ENCODE measurements around the gene NIT2. TPM values are rescaled to one million over a fixed set of nuclear protein-coding genes. Genes with fewer than 3 reads are reported as not detected.

Gene NIT2
- total and polyA plus RNA-seq, 10 of the 15 experiments (the other 5 are each of a cell fraction or from before 2014, with no cell fraction given): 49.3 to 215 (median 76.4) TPM

- ChIA-PET POLR2A (interaction anchor here (1.4 kb wide), 1 partner anchor 18 kb away, joined by 3 read pairs; no protein-coding TSS in a partner anchor), CTCF (interaction anchor here (1.0 to 4.5 kb wide), 4 partner anchors 14 to 258 kb away, joined by 3 to 21 read pairs (median 4); partner anchors contain the start of gene TBC1D23), SMC1A (ENCODE audit: uncharacterized antibody, unreplicated experiment) (interaction anchor here (0.6 to 5.1 kb wide), 5 partner anchors 9 to 259 kb away, joined by 3 to 26 read pairs (median 3); no protein-coding TSS in a partner anchor), RAD21 (ENCODE audit: unreplicated experiment) (interaction anchor here (1.8 kb wide), 1 partner anchor 15 kb away, joined by 4 read pairs; no protein-coding TSS in a partner anchor)
- H3K4me1 ChIP-seq (ENCODE audit: control insufficient read depth, insufficient read depth, low read length): peaks cover 8% of the 10 kb centered on the region
- TF ChIP-seq HSF1 (IDR thresholded peaks at IDR 0.05; ENCODE audit: low read depth, low read length) (no peak), SKIL (IDR thresholded peaks at IDR 0.05; ENCODE audit: low read depth, poor library complexity, severe bottlenecking) (no peak), ETV6 (conservative IDR thresholded peaks at IDR 0.05 in 1 of 2, IDR thresholded peaks at IDR 0.05 in 1 of 2; ENCODE audit: borderline replicate concordance in 1 of 2, low read depth in 1 of 2) (no peak), ZBED1 (IDR thresholded peaks at IDR 0.05; ENCODE audit: borderline replicate concordance) (no peak), HCFC1 (IDR thresholded peaks at IDR 0.05; ENCODE audit: low read length) (no peak), NR2F1 (conservative IDR thresholded peaks at IDR 0.05) (no peak), RAD21 (IDR thresholded peaks at IDR 0.05; ENCODE audit: insufficient read depth, low read depth, low read length) (no peak)
- H3K4me2 ChIP-seq (ENCODE audit: control insufficient read depth, insufficient read depth): no peak overlapping the region
- DNase-seq (ENCODE audit: low read depth, low spot score) (no peak), ATAC-seq (no peak), FAIRE-seq (no peak)
- no peak overlapping the region for H3K9ac ChIP-seq (ENCODE audit: control insufficient read depth, insufficient read depth, low read length)
- H3K4me3 ChIP-seq: no peak overlapping the region
- no peak overlapping the region for H3K27ac ChIP-seq (ENCODE audit: control insufficient read depth, insufficient read depth)
- no TSS peak for BruUV-seq (replicated peaks)
- no peaks in the 10 kb centered on the region for H3K36me3 ChIP-seq (ENCODE audit: control insufficient read depth in 2 of 2, insufficient read depth in 2 of 2, low read length in 1 of 2)
- no peak overlapping the region for H2AFZ ChIP-seq (ENCODE audit: control insufficient read depth, low read depth, low read length)
- no peaks in the 10 kb centered on the region for H3K27me3 ChIP-seq (replicated peaks in 1 of 2; ENCODE audit: control insufficient read depth in 2 of 2, insufficient read depth in 2 of 2, low read length in 1 of 2)
- H3K9me3 ChIP-seq (replicated peaks; ENCODE audit: control insufficient read depth, insufficient read depth, low read length): no peaks in the 10 kb centered on the region
- in situ Hi-C loops (cut with MboI): no loop called here
- H3K79me2 ChIP-seq (ENCODE audit: control insufficient read depth, insufficient read depth, low read length): peaks cover 15% of the 10 kb centered on the region
- H4K20me1 ChIP-seq (ENCODE audit: control insufficient read depth, insufficient read depth): no peaks in the 10 kb centered on the region
- 85% methylated on average over 4 of the region's 4 CpGs for whole genome bisulfite sequencing (ENCODE audit: insufficient coverage, insufficient replicate concordance, low lambda C conversion rate, missing lambda C conversion rate)
- intact Hi-C loops (cut with micrococcal nuclease; ENCODE audit: unreplicated experiment): no loop called here
Measured at GRCh38 chr3:100331660-100332059, 2.9 kb upstream of the NIT2 start.
